GM06990 (cell line): ENCODE measurements around the gene GJC1.

Experiments used
- DNase-seq: peaks from one replicate; pipeline ENCODE4 v3.0.0-alpha.2; 2011; ENCODE audit not compliant: insufficient read length; ENCODE audit errors: extremely low read depth
- H3K27me3 ChIP-seq: replicated peaks from 2 replicates; pipeline ENCODE4 v1.6.0; 2011; ENCODE audit warnings: low read length; ENCODE audit not compliant: control insufficient read depth, insufficient read depth
- H3K36me3 ChIP-seq: 2 replicates; pipeline ENCODE4 v1.5.1; 2011; ENCODE audit warnings: low read length; ENCODE audit not compliant: control insufficient read depth, insufficient read depth
- H3K4me3 ChIP-seq: replicated peaks from 2 replicates; pipeline ENCODE4 v1.5.1; 2011; ENCODE audit warnings: low read depth, mild to moderate bottlenecking, control low read depth, low read length
- CTCF ChIP-seq: IDR thresholded peaks from 2 replicates; pipeline ENCODE4 v1.5.1; 2011; ENCODE audit warnings: low read length, control low read depth, mild to moderate bottlenecking, inconsistent platforms; ENCODE audit not compliant: insufficient read depth, poor library complexity, severe bottlenecking

Gene GJC1

GRCh38 chr17:44752953-44753861, 76.9 kb downstream of the GJC1 start:
- no peak for DNase-seq
- no peaks in the 10 kb centered on the region for H3K27me3 ChIP-seq
- TF ChIP-seq CTCF = no peak
- H3K4me3 ChIP-seq = no peak overlapping the region
- peaks cover 13% of the 10 kb centered on the region for H3K36me3 ChIP-seq

- Histone ChIP-seq H3K27me3 (no peaks in the 10 kb centered on the region), H3K4me3 (no peak overlapping the region), H3K36me3 (peaks cover 24% of the 10 kb centered on the region)
- DNase-seq = no peak
- no peak for TF ChIP-seq CTCF
Observed at GRCh38 chr17:44751806-44752205, 78.3 kb downstream of the GJC1 start.

GRCh38 chr17:44751331-44751730, 78.8 kb downstream of the GJC1 start:
- H3K27me3 ChIP-seq = no peaks in the 10 kb centered on the region
- DNase-seq = no peak
- peaks cover 25% of the 10 kb centered on the region for H3K36me3 ChIP-seq
- H3K4me3 ChIP-seq = no peak overlapping the region
- TF ChIP-seq CTCF = no peak

- no peaks in the 10 kb centered on the region for H3K27me3 ChIP-seq
- TF ChIP-seq CTCF = no peak
- H3K4me3 ChIP-seq = no peak overlapping the region
- H3K36me3 ChIP-seq = peaks cover 27% of the 10 kb centered on the region
- no peak for DNase-seq
Observed at GRCh38 chr17:44749980-44750318, 80.1 kb downstream of the GJC1 start.

GRCh38 chr17:44749076-44749979, 80.8 kb downstream of the GJC1 start:
- H3K4me3 ChIP-seq = no peak overlapping the region
- H3K36me3 ChIP-seq = peaks cover 27% of the 10 kb centered on the region
- no peak for DNase-seq
- TF ChIP-seq CTCF = no peak
- H3K27me3 ChIP-seq = no peaks in the 10 kb centered on the region
